ENCODE data around the gene GPR157.
"Not testable (repeated sequence)": the region's sequence is repeated elsewhere in the genome, so short reads cannot be mapped to it uniquely, and the experiment has no call there.

GPR157 gene

GRCh38 chr1:9118186-9118585, 10.7 kb downstream of the GPR157 start:
- DNase-seq (ENCODE audit: low read depth): no peak

- DNase-seq (ENCODE audit: low read depth): no peak
Observed at GRCh38 chr1:9115351-9116205, 13.3 kb downstream of the GPR157 start.

DNA sequence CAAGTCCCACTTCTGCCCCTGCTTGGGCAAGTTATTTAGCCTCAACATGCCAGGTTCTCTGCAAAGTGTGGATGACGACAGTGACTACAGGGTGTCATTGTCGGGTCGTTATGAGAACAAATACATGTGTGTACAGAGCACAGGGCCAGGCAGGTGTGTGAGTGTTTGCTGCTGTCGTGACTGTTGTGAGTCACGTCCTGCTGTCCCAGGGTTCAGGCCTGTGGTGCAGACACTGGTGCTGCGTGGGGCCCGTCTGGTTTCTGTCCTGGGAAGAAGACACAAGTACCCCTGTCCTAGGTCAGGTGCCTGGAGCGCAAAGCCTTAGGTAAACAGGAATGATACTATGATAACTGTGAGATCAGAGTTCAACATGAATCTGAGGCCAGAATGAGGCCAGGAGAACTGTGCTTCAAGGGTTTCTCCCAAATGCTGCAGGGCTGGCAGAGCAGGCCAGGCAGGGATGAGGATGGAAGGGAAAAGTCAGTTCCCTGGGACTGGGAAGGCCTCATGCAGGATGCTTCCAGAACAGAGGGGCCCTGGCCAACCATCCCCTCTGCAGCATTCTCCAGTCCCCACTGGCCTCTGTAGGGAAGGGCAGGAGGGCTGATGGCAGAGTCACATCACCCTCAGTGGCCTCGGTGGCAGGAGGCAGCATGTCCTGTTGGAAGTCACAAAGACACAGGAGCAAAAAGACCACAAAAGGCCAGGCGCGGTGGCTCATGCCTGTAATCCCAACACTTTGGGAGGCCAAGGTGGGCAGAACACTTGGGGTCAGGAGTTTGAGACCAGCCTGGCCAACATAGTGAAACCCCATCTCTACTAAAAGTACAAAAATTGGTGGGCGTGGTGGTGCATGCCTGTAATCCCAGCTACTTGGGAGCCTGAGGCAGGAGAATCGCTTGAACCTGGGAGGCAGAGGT, 15.7 kb downstream of the GPR157 start:
- no peak for DNase-seq (ENCODE audit: low read depth)

DNA sequence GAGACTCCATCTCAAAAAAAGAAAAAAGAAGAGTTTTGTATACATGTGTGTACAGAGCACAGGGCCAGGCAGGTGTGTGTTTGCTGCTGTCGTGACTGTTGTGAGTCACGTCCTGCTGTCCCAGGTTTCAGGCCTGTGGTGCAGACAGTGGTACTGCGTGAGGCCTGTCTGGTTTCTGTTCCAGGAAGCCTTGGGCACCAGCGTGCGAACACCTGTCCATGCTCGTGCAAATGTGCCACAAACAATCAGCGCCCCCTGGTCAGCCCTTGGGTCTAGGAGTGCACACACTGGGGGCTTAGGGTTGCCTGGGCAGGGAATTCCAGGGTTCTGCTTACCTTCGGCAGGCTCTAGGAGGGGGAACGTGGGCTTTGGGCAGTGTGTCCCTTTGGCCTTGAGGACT, 16.9 kb downstream of the GPR157 start:
- DNase-seq (ENCODE audit: low read depth): no peak

GRCh38 chr1:9111357-9111691, 17.6 kb downstream of the GPR157 start:
- DNase-seq (ENCODE audit: low read depth): no peak

GRCh38 chr1:9110669-9111356, 18.1 kb downstream of the GPR157 start:
- peak; percentile 75 for DNase-seq (ENCODE audit: low read depth)

GRCh38 chr1:9108056-9108665, 20.7 kb downstream of the GPR157 start:
- no peak for DNase-seq (ENCODE audit: low read depth)

DNA sequence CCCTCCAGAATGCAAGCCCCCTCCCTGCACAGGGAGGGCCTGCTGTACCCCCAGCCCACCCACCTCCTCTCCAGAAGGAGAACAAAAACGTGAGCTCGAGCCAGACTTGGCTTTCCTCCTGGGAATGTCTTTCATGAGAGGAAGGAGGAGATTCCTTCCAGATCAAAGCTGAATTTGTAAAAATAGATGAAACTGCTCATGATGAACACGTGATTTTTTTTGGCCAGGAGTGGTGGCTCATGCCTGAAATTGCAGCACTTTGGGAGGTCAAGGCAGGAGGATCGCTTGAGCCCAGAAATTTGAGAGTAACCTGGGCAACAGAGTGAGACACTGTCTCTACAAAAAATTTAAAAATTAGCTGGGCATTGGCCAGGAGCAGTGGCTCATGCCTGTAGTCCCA, 21.8 kb downstream of the GPR157 start:
- DNase-seq (ENCODE audit: low read depth): no peak

- no peak for DNase-seq (ENCODE audit: low read depth)
Observed at GRCh38 chr1:9106286-9106685, 22.6 kb downstream of the GPR157 start.

GRCh38 chr1:9105336-9105867, 23.5 kb downstream of the GPR157 start:
- no peak for DNase-seq (ENCODE audit: low read depth)

GRCh38 chr1:9101510-9102146, 27.3 kb downstream of the GPR157 start:
- no peak for DNase-seq (ENCODE audit: low read depth)

DNA sequence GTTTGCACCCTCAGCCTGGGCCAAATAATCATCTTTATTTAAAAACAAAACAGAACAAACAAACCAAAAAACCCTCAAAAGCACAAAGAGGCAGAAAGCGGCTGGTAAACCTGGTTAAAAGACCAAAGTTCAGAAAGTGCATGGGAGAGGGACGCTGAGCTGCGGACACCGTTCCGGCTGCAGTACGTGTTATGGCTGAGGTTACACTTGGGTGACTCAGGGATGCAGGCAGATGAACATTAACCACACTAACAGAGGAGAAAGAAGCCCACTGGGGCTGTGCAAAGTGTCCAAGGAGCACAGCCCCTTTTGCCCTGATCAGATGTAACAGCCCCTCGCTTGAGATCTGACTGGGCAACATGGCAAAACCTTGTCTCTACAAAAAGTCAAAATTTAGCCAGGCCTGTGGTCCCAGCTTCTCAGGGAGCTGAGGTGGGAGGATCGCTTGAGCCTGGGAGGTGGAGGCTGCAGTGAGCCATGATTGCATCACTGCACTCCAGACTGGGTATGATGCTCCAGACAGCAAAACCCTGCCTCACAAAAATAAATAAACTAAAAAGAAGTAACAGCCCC, 28.3 kb downstream of the GPR157 start:
- no peak for DNase-seq (ENCODE audit: low read depth)

GRCh38 chr1:9099555-9099954, 29.3 kb downstream of the GPR157 start:
- no peak for DNase-seq (ENCODE audit: low read depth)

DNA sequence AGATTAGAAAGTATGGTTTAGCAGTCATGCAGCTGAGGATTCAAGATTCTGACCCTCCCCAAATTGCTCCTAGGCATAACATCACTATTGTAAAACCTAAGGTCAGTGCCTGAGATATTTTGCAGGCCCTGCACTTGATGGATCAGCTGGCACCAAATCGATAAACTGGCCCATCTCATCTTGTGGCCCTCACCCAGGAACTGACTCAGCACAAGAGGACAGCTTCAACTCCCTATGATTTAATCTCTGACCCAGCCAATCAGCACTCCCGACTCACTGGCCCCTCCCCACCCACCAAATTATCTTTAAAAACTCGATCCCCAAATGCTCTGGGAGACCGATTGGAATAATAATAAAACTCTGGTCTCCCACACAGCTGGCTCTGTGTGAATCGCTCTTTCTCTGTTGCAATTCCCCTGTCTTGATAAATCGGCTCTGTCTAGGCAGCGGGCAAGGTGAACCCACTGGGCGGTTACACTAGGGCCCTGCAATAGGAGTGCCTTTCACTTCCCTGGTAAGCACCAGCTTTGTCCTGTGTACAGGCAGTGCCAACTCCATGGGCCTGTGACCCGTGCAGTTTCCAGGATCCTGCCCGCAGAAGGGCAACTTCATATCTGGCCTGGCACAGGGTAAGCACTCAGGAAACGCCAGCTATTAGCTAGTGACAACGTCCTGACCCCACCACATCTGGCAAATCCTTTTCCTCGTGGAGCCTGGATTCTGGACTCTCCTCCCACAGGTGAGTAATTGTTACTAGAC, 30.8 kb downstream of the GPR157 start:
- DNase-seq (ENCODE audit: low read depth): no peak

DNA sequence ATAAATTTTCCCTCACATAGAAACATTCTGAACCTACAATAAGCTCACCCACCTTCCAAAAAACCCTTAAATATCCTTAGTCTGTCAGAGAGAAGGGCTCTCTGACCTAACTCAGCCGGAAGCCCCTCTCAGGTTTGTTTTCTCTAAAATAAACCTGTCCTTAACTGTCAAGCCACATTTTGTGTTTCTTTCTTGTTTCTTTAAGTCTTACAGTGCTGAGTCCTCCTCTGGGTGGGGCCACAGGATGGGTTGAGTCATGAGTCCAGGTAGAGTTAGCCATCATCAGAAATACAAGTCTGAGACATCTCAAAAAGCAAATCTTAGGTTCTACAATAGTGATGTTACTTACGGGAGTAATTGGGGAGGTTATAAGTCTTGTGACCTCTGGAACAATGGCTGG, 33.1 kb downstream of the GPR157 start:
- no peak for DNase-seq (ENCODE audit: low read depth)

- DNase-seq (ENCODE audit: low read depth): not testable (repeated sequence)
Observed at GRCh38 chr1:9093996-9094595, 34.8 kb downstream of the GPR157 start.

DNA sequence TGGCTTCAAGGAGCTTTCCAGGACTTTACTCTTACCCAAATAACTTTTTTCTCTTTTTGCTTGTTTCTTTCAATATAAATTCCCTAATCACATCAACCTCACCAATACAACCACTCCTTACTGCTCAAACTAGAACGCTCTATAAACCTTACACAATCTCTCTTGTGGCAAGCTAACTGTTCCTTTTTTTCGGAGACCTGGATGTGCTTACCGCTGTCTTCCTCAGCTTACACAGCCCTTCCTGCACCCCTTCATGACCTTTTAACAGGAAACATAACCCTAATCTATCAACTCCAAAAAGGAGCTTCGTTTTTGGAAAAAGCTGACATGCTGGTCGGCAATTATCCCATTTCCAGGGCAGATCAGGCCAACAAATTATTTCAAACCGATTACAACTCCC, 35.3 kb downstream of the GPR157 start:
- DNase-seq (ENCODE audit: low read depth): no peak

- DNase-seq (ENCODE audit: low read depth): no peak
Observed at GRCh38 chr1:9093091-9093490, 35.8 kb downstream of the GPR157 start.

DNA sequence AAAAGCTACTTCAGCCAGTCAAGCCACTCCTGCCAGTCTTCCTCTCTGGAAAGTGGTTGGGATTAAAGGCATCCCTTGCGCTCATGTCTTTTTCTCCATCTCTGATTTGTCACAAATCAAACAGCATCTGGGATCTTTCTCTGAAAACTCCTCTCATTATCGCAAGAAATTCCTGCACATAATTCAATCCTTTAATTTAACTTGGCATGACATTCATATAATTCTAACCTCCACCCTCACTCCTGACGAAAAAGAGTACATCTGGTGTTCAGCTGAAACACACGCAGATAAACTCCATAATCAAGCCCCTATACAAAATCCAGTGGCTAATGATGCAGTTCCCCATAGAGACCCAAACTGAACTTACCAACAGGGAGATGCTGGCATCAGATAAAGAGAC, 40.1 kb downstream of the GPR157 start:
- DNase-seq (ENCODE audit: low read depth): no peak

Measured in T follicular helper cell (primary cell).